BJ (cell line): ENCODE results near the gene YJEFN3. TPM values are rescaled to one million over a fixed set of nuclear protein-coding genes. Genes with fewer than 3 reads are reported as not detected.

Experiments
- CTCF ChIA-PET: fragments of 350-600 bp; formaldehyde crosslinking; extraction: SDS; loops from one replicate; lab custom pipeline; 2021; ENCODE audit warnings: antibody characterized with exemption, inconsistent platforms; lab: Yijun Ruan, JAX
- POLR2A ChIA-PET: fragments of 300-600 bp; sonication (Branson Sonifier 250); formaldehyde crosslinking; extraction: SDS; loops from one replicate; lab custom pipeline; 2021; ENCODE audit warnings: antibody characterized with exemption; lab: Charles Lee
- DNase-seq: peaks from one replicate; pipeline ENCODE4 v3.0.0-alpha.2; 2011; ENCODE audit warnings: low read depth
- H3K27me3 ChIP-seq: 2 replicates; pipeline ENCODE4 v1.6.0; 2011; ENCODE audit warnings: low read length; ENCODE audit not compliant: control insufficient read depth, insufficient read depth
- H3K36me3 ChIP-seq: 2 replicates; pipeline ENCODE4 v1.5.1; 2011; ENCODE audit warnings: low read length; ENCODE audit not compliant: control insufficient read depth, insufficient read depth
- H3K4me3 ChIP-seq: 2 replicates; pipeline ENCODE4 v1.5.1; 2011; ENCODE audit warnings: low read depth, mild to moderate bottlenecking, control low read depth, low read length
- CTCF ChIP-seq: IDR thresholded peaks from 2 replicates; pipeline ENCODE4 v1.5.1; 2011; ENCODE audit warnings: low read depth, mild to moderate bottlenecking, control low read depth, inconsistent platforms, low read length, moderate library complexity; ENCODE audit not compliant: insufficient read depth
- polyA minus RNA-seq: library from RNA; depleted of rRNA, polyadenylated mRNA; stranded (reverse); fragments of >200 nt; gene quantifications from 2 replicates; pipeline ENCODE4 v1.2.3, GENCODE V29; 2011; rRNA and poly(A)+ RNA removed
- polyA plus RNA-seq: library from polyadenylated mRNA; depleted of rRNA; stranded (reverse); fragments of >200 nt; gene quantifications from 2 replicates; pipeline ENCODE4 v1.2.3, GENCODE V29; 2011; rRNA removed

The YJEFN3 gene
- 0.94 and 1.1 TPM in 2 replicates for polyA plus RNA-seq
- polyA minus RNA-seq, result 0.57 and 0.77 TPM in 2 replicates

GRCh38 chr19:19528721-19529490, at the start of gene YJEFN3:
Gene YJEFN3, plus strand, starts transcription at chr19:19528911. Its CDS starts 22 bp downstream, at chr19:19528933.
- POLR2A ChIA-PET, result no interaction called here
- DNase-seq, result no peak
- Histone ChIP-seq H3K36me3 (peaks cover 16% of the 10 kb centered on the region), H3K4me3 (peak within 1 kb of the TSS; percentile 14; the same call in 1 of the 2 replicates), H3K27me3 (no peaks in the 10 kb centered on the region)
- TF ChIP-seq CTCF, result no peak
- CTCF ChIA-PET, result interaction anchor here (0.5 to 7.4 kb wide), 4 partner anchors 24 to 426 kb away, joined by 3 to 103 read pairs (median 43); partner anchors contain the start of gene GMIP

DNA sequence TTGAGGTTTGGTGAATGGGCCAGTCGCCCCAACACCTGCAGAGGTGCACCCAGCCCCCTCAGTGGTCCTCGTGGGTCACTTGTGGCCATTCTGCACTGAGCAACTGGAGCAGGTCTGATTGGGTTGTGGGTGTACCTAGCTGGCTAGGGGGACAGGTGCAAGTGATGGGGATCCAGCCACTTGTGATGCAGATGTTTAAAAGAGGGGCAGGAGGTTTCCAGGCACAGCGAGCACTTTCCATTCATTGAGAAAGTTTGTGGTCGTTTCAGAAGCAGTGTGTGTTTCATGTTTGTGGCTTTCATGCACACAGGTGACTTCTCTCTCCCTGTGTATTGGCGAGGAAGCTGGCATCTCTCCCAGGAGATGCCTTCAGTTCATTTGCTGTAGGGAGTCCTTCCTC, 48.0 kb upstream of the YJEFN3 start:
- DNase-seq, result no peak
- CTCF ChIA-PET, result interaction anchor here (0.7 to 1.2 kb wide), 3 partner anchors 10 to 116 kb away, joined by 3 to 4 read pairs (median 3); no protein-coding TSS in a partner anchor
- H3K27me3 ChIP-seq, result no peaks in the 10 kb centered on the region

GRCh38 chr19:19482809-19483596, 45.7 kb upstream of the YJEFN3 start:
- Histone ChIP-seq H3K4me3 (no peak overlapping the region), H3K36me3 (no peaks in the 10 kb centered on the region), H3K27me3 (no peaks in the 10 kb centered on the region)
- ChIA-PET CTCF (interaction anchor here (0.6 to 12.3 kb wide), 5 partner anchors 8 to 168 kb away, joined by 3 to 189 read pairs (median 4); partner anchors contain the start of gene GATAD2A), POLR2A (no interaction called here)
- TF ChIP-seq CTCF, result no peak
- no peak for DNase-seq

More for the DNA sequence above, 48.0 kb upstream of the YJEFN3 start:
- Histone ChIP-seq H3K36me3 (no peaks in the 10 kb centered on the region), H3K4me3 (no peak overlapping the region)
- TF ChIP-seq CTCF, result no peak
- POLR2A ChIA-PET, result no interaction called here

DNA sequence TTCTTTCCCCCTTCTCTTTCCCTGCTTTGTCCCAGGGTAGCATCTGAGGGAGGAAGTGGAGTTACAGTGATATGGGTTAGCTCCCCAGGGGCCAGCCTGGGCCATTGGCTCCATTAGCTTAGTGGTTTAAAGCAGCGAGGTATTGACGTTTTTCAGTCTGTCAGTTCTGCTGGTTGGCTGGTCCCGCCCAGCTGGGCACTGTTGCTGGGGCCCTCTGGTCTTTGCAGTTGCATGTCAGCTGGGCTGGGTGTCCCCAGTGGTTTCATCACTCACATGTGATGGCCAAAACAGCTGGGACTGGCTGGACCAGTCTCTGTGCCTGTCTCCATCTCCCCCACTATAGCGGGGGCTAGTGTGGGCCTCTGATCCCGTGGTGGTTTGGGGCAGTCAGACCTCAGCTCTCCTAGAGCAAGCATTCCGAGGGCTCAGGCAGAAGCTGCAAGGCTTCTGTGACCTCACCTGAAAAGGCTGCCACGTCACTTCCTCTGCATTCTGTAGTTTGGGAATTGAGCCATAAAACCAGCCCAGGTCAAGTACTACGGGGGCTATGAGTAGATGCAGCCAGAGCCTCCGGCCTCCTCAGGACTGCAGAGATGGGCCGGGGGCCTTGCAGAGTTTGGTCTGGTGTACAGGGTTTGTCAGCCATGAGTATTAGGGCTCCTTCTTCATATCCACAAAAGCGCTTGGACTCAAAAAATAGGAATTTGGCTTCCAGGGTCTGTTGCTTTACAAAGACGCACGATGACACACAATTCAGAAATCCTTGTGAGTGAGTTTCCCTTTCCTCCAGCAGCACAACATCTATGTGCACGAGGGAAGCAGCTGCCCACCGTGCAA, 43.3 kb upstream of the YJEFN3 start:
- no peak for DNase-seq
- Histone ChIP-seq H3K27me3 (no peaks in the 10 kb centered on the region), H3K36me3 (no peaks in the 10 kb centered on the region), H3K4me3 (no peak overlapping the region)
- ChIA-PET CTCF (interaction anchor here (0.6 to 12.3 kb wide), 4 partner anchors 10 to 121 kb away, joined by 3 to 189 read pairs (median 3); no protein-coding TSS in a partner anchor), POLR2A (no interaction called here)
- no peak for TF ChIP-seq CTCF
